GM18873 (cell line): Measurements from ENCODE around the gene KLHL36.

Experiments
- ATAC-seq: cut with Tn5 transposase; IDR thresholded peaks from one replicate; pipeline ENCODE4 v1.9.1; 2021; ENCODE audit warnings: mild to moderate bottlenecking, moderate library complexity, moderate number of reproducible peaks; ENCODE audit not compliant: unreplicated experiment, low FRiP score

The KLHL36 gene

GRCh38 chr16:84641643-84642358, 6.5 kb upstream of the KLHL36 start:
- no peak for ATAC-seq

DNA sequence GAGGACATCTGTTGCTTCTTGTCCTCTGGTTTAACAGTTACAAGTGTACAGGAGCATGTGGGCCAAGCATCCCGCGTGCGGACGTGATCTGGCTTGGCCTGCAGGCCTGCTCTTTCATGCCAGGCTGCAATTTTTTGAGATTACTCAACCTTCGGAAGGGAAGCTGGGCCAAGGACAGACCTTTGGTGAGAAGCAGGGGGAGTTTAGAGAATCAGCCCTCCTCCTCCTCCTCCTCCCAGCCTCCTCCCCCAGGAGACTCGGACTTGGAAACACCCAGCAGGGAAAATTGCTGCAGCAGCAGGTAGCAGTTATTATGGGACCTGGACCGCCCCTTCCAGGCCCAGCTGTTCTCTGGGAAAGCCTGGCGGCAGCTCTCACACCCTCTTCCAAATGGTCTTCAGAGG, 5.1 kb upstream of the KLHL36 start:
- ATAC-seq, result no peak

GRCh38 chr16:84643674-84644073, 4.6 kb upstream of the KLHL36 start:
- no peak for ATAC-seq

DNA sequence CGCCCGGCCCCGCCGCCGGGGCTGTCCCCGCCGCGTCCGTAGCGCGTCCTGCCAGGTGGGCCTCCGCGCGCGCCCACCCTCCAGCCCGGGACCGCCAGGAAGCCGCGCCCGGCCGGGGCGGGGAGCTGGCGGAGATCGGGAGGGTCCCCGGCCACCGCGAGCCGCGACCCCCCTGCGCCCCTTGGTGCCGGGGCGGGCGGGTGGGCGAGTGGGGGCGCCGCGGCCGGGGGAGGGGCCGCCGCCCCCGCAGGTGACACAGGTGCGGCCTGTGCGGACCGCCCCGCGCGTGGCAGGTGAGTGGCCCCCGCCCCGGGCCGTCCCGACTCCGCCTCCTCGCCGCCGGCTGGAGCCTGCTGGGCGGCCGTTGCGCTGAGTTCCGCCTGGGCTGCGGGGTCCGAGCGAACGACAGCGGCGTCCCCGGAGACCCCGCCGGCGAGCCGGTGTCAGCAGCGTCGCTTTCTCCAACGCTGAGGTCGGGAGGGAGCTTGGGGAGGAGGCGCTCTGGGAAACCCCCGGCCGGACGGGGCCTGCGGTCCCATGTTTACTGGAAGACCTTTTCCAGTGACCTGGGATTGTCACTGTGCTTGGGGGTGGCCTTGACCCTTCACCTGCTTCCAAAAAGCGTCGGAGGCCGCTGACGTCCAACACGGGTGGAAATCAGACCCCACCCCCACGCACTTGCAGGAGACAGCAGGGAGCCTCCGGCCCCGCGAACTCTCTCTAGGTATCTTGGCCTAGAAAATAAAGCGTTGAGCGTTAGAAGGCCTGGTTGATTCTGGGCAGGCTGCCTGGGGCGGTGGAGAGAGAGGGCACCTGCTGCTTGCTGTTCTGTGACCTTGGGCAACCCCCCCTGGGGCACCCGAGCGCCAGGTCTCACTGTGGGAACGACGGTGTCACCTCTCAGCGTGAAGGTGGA, 542 bp downstream of the KLHL36 start:
- ATAC-seq, result peak; percentile 24

DNA sequence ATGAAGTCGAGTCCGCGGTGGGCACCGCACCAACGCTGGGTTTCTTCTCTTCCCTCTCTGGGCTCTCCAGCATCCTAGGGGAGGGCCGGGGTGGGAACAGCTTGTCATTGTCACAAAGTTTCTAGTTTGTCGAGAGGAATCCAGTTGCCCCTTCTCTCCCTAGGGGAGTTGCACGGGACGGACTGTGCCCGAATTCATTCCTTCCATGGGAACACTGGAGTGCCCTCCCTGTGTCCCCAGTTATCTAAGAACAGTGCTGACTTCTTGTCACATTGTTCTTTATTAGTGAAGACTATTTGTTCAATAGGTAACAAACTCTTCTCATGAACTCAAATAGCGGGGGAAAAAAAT, 1.2 kb downstream of the KLHL36 start:
- no peak for ATAC-seq

- no peak for ATAC-seq
Measured at GRCh38 chr16:84650062-84650991, 2.0 kb downstream of the KLHL36 start.

DNA sequence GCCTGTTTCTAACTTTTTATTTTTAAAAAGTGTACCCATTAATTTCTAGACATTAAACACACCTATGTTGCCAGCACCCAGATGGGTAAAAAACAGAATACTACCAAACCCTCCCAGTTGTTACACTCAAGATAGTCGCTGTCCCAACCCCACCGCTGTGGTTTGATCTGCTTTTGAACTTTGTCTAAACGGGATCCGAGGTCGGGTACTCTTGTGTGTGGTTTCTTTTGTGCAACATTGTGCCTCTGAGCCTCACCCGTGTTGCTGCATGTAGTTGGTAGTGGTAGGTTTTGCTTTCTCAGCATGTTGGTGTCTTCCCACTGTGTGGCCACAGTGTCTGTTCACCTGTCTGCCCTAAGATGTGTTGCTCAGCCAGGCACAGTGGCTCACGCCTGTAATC, 4.3 kb downstream of the KLHL36 start:
- ATAC-seq, result no peak

GRCh38 chr16:84654238-84654637, 5.9 kb downstream of the KLHL36 start:
- no peak for ATAC-seq

GRCh38 chr16:84654998-84655397, 6.7 kb downstream of the KLHL36 start:
- ATAC-seq, result no peak

- ATAC-seq, result no peak
Measured at GRCh38 chr16:84656649-84657048, 8.3 kb downstream of the KLHL36 start.

DNA sequence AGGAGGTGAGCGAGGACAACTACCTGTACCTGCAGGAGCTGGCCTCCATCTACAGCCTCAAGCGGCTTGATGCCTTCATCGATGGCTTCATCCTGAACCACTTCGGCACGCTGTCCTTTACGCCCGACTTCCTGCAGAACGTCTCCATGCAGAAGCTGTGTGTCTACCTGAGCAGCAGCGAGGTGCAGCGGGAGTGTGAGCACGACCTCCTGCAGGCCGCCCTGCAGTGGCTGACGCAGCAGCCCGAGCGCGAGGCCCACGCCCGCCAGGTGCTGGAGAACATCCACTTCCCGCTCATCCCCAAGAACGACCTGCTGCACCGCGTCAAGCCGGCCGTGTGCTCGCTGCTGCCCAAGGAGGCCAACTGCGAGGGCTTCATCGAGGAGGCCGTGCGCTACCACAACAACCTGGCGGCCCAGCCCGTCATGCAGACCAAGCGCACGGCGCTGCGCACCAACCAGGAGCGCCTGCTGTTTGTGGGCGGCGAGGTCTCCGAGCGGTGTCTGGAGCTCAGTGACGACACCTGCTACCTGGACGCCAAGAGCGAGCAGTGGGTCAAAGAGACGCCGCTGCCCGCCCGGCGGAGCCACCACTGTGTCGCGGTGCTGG, 9.0 kb downstream of the KLHL36 start:
- ATAC-seq, result no peak

DNA sequence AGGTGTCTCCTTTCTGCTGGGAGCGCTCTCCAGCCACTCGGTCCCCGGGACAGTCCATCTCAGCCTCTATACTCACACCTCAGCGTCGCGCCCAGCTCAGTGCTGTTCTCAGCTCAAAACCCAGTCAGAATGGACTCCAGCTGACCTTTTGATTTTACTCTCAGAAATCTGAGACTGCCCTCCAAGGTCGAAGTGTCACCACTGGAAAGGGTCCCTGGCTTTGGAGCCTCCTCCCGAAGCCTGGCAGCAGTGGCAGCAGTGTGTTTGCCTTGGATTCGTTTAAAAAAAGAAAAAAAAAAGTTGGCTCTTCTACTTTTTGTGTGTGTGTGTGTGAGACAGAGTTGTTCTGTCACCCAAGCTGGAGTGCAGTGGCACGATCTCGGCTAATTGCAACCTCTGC, 10.4 kb downstream of the KLHL36 start:
- ATAC-seq, result no peak

DNA sequence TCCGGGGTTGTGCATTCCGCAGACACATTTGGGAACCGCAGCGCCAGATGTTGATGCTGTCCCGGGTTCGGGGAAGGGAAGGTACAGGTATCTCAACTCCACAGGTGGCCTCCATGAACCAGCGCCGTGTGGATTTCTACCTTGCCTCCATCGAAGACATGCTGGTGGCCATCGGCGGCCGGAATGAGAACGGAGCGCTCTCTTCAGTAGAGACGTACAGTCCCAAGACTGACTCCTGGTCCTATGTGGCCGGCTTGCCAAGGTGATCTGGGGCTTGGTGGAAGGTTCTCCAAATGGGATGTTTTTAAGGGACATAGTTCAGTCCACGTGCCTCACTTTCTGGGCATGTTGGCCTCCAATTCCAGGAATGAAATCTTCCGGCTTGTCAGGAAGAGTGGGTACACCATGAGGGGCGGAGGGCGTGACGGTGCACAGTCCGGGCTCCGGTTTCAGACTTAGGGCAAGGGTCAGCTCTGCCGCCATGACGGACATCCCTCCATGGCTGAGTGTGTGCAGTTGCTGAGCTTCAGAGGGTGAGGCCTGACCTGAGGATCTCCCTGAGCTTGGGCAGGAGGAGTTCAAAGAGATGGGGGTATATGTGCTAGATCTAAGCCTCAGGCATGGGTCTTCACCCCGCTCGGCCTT, 11.5 kb downstream of the KLHL36 start:
- ATAC-seq, result no peak

DNA sequence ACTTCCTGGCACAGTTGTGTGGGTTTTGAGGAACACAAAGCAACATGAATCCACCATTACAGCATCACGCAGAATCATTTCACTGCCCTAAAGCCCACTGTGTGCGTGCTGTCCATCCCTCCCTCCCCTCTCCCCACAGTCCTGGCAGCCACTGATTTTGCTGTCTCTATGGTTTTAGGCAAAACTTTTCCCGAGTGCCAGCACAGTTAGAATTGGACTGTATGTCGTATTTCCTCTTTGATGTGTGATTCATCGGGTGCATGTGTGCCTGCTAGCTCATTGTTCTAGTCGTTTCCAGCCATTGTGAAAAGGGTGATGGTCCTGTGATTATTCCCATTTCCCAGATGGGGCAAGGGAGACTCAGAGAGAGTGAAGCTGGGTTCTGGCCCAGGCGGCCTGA, 12.7 kb downstream of the KLHL36 start:
- ATAC-seq, result no peak

GRCh38 chr16:84661418-84662060, 13.2 kb downstream of the KLHL36 start:
- no peak for ATAC-seq

DNA sequence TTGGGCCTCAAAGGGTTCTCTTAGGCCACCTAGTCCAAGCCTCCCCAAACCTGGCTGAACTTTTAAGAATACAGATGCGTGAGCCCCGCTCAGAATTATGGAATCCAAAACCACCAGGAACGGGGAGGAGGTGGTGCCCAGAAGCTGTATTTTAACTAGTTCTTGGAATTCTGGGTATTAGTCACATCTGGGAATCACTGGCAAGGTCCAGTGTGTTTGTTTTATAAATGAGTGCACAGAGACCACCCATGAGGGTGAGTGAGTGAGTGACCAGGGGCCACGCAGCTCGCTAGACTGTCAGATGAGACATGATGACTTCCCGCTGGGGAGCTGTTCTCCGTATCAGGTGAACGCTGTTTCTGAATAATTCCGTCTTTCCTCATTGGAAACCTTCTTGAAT, 14.2 kb downstream of the KLHL36 start:
- no peak for ATAC-seq

GRCh38 chr16:84663433-84664101, 15.3 kb downstream of the KLHL36 start:
- ATAC-seq, result peak; percentile 67

DNA sequence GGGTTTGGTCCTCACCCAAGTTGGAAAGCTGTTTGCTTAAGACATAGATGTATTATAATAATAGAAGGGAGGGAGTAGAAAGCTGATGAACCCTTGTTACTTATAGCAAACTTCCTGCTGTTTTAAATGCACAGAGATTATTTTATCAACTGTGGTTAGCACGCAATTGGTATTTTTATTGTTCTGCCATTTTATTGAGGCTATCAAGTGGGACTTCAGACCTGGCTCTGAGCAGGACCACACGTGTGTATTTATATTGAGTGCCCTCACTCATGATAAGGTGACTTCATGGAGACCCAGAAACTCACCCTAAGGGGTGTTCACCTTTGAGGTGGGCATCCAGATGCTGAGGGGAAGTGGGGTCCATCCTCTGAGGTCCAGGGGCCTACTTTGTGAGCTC, 17.0 kb downstream of the KLHL36 start:
- no peak for ATAC-seq

GRCh38 chr16:84665843-84666242, 17.5 kb downstream of the KLHL36 start:
- ATAC-seq, result no peak
